Transverse colon (tissue), 4 donors: ENCODE results near the gene PRRX2.
"Not testable (repeated sequence)": the region's sequence is repeated elsewhere in the genome, so short reads cannot be mapped to it uniquely, and the experiment has no call there.

ENCODE experiments used
- POLR2AphosphoS5 ChIP-seq, 3 donors: sonication (generic); formaldehyde crosslinking; IDR thresholded peaks; one replicate each; pipeline ENCODE4 v1.6.1; 2016; ENCODE audit warnings: antibody characterized with exemption in 3 of 3
- TF ChIP-seq, protein P1 (sequence below), 5 experiments: fragments of 200-600 bp in 3 of 5; fragments of 450-650 bp in 2 of 5; sonication (generic) in 3 of 5; IDR thresholded peaks; 1 replicate in 2 of 5; 2 replicates in 3 of 5; pipeline ENCODE4 v1.5.1; 2016 to 2017; ENCODE audit warnings: antibody characterized with exemption in 5 of 5, inconsistent platforms in 3 of 5, mild to moderate bottlenecking in 2 of 5, moderate library complexity in 1 of 5

DNA sequence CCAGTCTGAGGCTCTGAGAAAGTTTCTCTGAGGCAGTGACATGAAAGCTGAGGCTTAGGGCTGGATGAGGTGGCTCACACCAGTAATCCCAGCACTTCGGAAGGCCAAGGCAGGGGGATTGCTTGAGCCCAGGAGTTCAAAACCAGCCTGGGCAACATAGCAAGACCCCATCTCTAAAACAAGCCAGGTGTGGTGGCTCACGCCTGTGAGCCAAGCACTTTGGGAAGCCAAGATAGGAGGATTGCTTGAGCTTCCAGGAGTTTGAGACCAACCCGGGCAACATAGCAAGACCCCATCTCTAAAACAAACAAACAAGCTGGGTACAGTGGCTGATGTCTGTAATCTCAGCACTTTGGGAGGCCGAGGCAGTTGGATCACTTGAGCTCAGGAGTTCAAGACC lies 83.6 kb downstream of the PRRX2 start:
- TF ChIP-seq, protein P1, sequence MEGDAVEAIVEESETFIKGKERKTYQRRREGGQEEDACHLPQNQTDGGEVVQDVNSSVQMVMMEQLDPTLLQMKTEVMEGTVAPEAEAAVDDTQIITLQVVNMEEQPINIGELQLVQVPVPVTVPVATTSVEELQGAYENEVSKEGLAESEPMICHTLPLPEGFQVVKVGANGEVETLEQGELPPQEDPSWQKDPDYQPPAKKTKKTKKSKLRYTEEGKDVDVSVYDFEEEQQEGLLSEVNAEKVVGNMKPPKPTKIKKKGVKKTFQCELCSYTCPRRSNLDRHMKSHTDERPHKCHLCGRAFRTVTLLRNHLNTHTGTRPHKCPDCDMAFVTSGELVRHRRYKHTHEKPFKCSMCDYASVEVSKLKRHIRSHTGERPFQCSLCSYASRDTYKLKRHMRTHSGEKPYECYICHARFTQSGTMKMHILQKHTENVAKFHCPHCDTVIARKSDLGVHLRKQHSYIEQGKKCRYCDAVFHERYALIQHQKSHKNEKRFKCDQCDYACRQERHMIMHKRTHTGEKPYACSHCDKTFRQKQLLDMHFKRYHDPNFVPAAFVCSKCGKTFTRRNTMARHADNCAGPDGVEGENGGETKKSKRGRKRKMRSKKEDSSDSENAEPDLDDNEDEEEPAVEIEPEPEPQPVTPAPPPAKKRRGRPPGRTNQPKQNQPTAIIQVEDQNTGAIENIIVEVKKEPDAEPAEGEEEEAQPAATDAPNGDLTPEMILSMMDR (IDR thresholded peaks at IDR 0.05), result not testable (repeated sequence)
- TF ChIP-seq POLR2AphosphoS5 (IDR thresholded peaks at IDR 0.05), result not testable (repeated sequence)
